Gastrocnemius medialis (tissue), 4 donors: ENCODE data around the gene TEK. TPM values are rescaled to one million over a fixed set of nuclear protein-coding genes. Genes with fewer than 3 reads are reported as not detected.

Source experiments
- ATAC-seq, 2 donors: fragments of 150-250 bp; one replicate each; pipeline ENCODE4 v1.9.1; 2016
- DNase-seq, 2 donors: peaks; one replicate each; pipeline ENCODE4 v3.0.0-alpha.2; 2019
- H3K27ac ChIP-seq, 4 donors: fragments of 200-600 bp; sonication (generic); 1 replicate in 1 of 4; 2 replicates in 3 of 4; pipeline ENCODE4 v1.5.1; 2016 to 2018; ENCODE audit warnings: mild to moderate bottlenecking in 2 of 4, moderate library complexity in 1 of 4
- H3K27me3 ChIP-seq, 3 donors: fragments of 200-600 bp; sonication (generic) in 2 of 3; 1 replicate in 1 of 3; 2 replicates in 2 of 3; pipeline versions ENCODE4 v1.5.1 to v1.6.0; 2016 to 2019; ENCODE audit warnings: mild to moderate bottlenecking in 1 of 3, moderate library complexity in 1 of 3
- H3K36me3 ChIP-seq, 2 donors: fragments of 200-600 bp; sonication (generic) in 1 of 2; one replicate each; pipeline ENCODE4 v1.5.1; 2017 to 2018
- H3K4me1 ChIP-seq, 2 donors: fragments of 200-600 bp; sonication (generic) in 1 of 2; one replicate each; pipeline ENCODE4 v1.5.1; 2016 to 2017; ENCODE audit warnings: mild to moderate bottlenecking in 2 of 2
- H3K4me3 ChIP-seq, 4 donors: fragments of 200-600 bp; sonication (generic) in 3 of 4; 1 replicate in 1 of 4; 2 replicates in 3 of 4; pipeline ENCODE4 v1.5.1; 2016 to 2019; ENCODE audit warnings: mild to moderate bottlenecking in 2 of 4
- H3K9me3 ChIP-seq, 3 donors: fragments of 200-600 bp; sonication (generic) in 2 of 3; 1 replicate in 1 of 3; 2 replicates in 2 of 3; pipeline ENCODE4 v1.5.1; 2016 to 2019
- CTCF ChIP-seq, 5 experiments: fragments of 450-650 bp in 3 of 5; fragments of 200-600 bp in 2 of 5; sonication (generic) in 2 of 5; IDR thresholded peaks in 4 of 5; conservative IDR thresholded peaks in 1 of 5; 1 replicate in 4 of 5; 2 replicates in 1 of 5; pipeline ENCODE4 v1.5.1; 2016 to 2019; ENCODE audit warnings: antibody characterized with exemption in 5 of 5, mild to moderate bottlenecking in 3 of 5, moderate library complexity in 3 of 5
- POLR2A ChIP-seq, 2 donors: fragments of 450-650 bp; IDR thresholded peaks; one replicate each; pipeline ENCODE4 v1.6.1; 2017; ENCODE audit warnings: antibody characterized with exemption in 2 of 2, mild to moderate bottlenecking in 2 of 2, moderate library complexity in 2 of 2
- in situ Hi-C, 4 donors: fragments of 200-750 bp; cut with MboI; loops; one replicate each; pipeline versions ENCODE4 v1.15.0 to v1.8.0; 2017; ENCODE audit warnings: low sequenced_read_pairs in 4 of 4
- intact Hi-C: fragments of 100-400 bp; cut with DNase I; formaldehyde crosslinking; loops from one replicate; pipeline ENCODE4 v1.15.1; 2023; ENCODE audit warnings: low total_unique reads
- total RNA-seq, 4 donors: library from RNA; depleted of rRNA; stranded (reverse); fragments of >200 nt; gene quantifications; one replicate each; pipeline versions ENCODE4 v1.1.0 to v1.2.3, GENCODE V29; 2016

TEK gene
- total RNA-seq, 4 donors from 2014 or later, result 8.1 to 9.0 (median 8.4) TPM

DNA sequence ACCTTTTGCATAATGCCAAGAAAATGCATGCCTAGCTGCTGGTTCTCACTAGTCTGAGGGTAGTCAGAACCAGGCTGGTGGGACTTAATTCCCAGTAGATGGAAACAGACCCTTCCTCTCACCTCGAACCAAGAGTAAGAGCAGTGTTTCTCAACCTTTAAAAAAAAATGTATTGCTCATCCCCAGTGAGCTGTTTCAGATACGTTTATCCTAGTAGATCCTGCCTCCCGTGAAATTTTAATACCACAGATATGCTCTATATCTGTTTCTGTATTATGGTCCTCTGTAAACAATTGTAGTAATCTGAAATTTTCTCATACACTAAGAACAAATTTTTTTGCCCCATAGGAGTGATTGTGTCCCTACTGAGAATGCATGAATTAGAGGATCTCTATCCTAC is 86.2 kb downstream of the TEK start:
- no peak overlapping the region for H3K4me3 ChIP-seq
- no peaks in the 10 kb centered on the region for H3K36me3 ChIP-seq
- no peaks in the 10 kb centered on the region for H3K27me3 ChIP-seq
- H3K9me3 ChIP-seq, result no peaks in the 10 kb centered on the region
- intact Hi-C loops, result loop anchor here (10.0 kb wide), 1 partner anchor 80 kb away; no protein-coding TSS in a partner anchor
- in situ Hi-C loops, result no loop called here
- H3K4me1 ChIP-seq, result peaks cover 0 to 15% of the 10 kb centered on the region in 2 donors
- DNase-seq (no peak), ATAC-seq (no peak)
- TF ChIP-seq CTCF (IDR thresholded peaks at IDR 0.05 in 4 of 5, conservative IDR thresholded peaks at IDR 0.05 in 1 of 5) (no peak), POLR2A (IDR thresholded peaks at IDR 0.05) (no peak)
- H3K27ac ChIP-seq, result no peak overlapping the region

GRCh38 chr9:27196383-27196782 is 87.4 kb downstream of the TEK start:
- TF ChIP-seq CTCF (IDR thresholded peaks at IDR 0.05 in 4 of 5, conservative IDR thresholded peaks at IDR 0.05 in 1 of 5) (no peak), POLR2A (IDR thresholded peaks at IDR 0.05) (no peak)
- no peak for ATAC-seq
- no peak for DNase-seq
- Histone ChIP-seq H3K4me3 (no peak overlapping the region), H3K9me3 (no peaks in the 10 kb centered on the region), H3K27ac (no peak overlapping the region), H3K36me3 (no peaks in the 10 kb centered on the region), H3K27me3 (no peaks in the 10 kb centered on the region), H3K4me1 (peaks cover 0 to 12% of the 10 kb centered on the region in 2 donors)
- intact Hi-C loops (loop anchor here (10.0 kb wide), 1 partner anchor 82 kb away; no protein-coding TSS in a partner anchor), in situ Hi-C loops (no loop called here)

- Histone ChIP-seq H3K4me1 (peaks cover 0 to 8% of the 10 kb centered on the region in 2 donors), H3K27me3 (no peaks in the 10 kb centered on the region), H3K27ac (no peak overlapping the region), H3K9me3 (no peaks in the 10 kb centered on the region), H3K4me3 (no peak overlapping the region), H3K36me3 (no peaks in the 10 kb centered on the region)
- TF ChIP-seq POLR2A (IDR thresholded peaks at IDR 0.05) (no peak), CTCF (IDR thresholded peaks at IDR 0.05 in 4 of 5, conservative IDR thresholded peaks at IDR 0.05 in 1 of 5) (peak in 1 of 5 experiments; percentile 10)
- DNase-seq, result no peak
- intact Hi-C loops, result loop anchor here (2.0 to 10.0 kb wide), 2 partner anchors 83 to 163 kb away; no protein-coding TSS in a partner anchor
- ATAC-seq, result peak in 1 of 2 donors; percentile 76
- in situ Hi-C loops, result no loop called here
Measured at GRCh38 chr9:27198190-27198589, 89.2 kb downstream of the TEK start.

GRCh38 chr9:27202056-27202455 is 93.0 kb downstream of the TEK start:
- H3K4me1 ChIP-seq, result peaks cover 0 to 5% of the 10 kb centered on the region in 2 donors
- intact Hi-C loops, result no loop called here
- H3K36me3 ChIP-seq, result no peaks in the 10 kb centered on the region
- H3K27me3 ChIP-seq, result no peaks in the 10 kb centered on the region
- DNase-seq, result no peak
- in situ Hi-C loops, result loop anchor here in 1 of 4 donors (10.0 kb wide), 1 partner anchor 167 kb away; no protein-coding TSS in a partner anchor
- no peak overlapping the region for H3K4me3 ChIP-seq
- TF ChIP-seq CTCF (IDR thresholded peaks at IDR 0.05 in 4 of 5, conservative IDR thresholded peaks at IDR 0.05 in 1 of 5), result no peak
- TF ChIP-seq POLR2A (IDR thresholded peaks at IDR 0.05), result no peak
- H3K27ac ChIP-seq, result no peak overlapping the region
- no peaks in the 10 kb centered on the region for H3K9me3 ChIP-seq
- ATAC-seq, result no peak

DNA sequence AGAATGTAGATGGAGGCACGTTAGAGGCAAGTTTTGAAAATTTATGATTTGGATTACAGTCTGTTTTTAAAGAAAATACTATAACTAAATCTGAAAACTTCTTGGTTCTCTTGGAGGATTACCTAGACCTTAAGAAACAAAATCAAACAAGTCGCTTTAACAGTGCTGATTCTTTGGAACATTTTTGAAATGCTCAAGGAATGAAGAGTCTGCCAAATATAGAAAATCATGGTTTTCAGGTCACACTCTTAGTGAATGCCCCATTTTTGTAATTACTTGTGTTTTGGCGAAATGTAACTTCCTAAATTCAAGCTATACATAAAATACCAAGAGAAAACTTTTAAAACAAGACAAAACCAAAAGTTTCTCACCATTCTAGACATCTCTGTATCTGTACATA is 94.8 kb downstream of the TEK start:
- Histone ChIP-seq H3K9me3 (no peaks in the 10 kb centered on the region), H3K36me3 (no peaks in the 10 kb centered on the region), H3K4me1 (peaks cover 0 to 5% of the 10 kb centered on the region in 2 donors), H3K27ac (no peak overlapping the region), H3K27me3 (no peaks in the 10 kb centered on the region), H3K4me3 (no peak overlapping the region)
- in situ Hi-C loops, result loop anchor here in 1 of 4 donors (10.0 kb wide), 1 partner anchor 169 kb away; no protein-coding TSS in a partner anchor
- ATAC-seq (no peak), DNase-seq (no peak)
- TF ChIP-seq CTCF (IDR thresholded peaks at IDR 0.05 in 4 of 5, conservative IDR thresholded peaks at IDR 0.05 in 1 of 5) (no peak), POLR2A (IDR thresholded peaks at IDR 0.05) (no peak)
- intact Hi-C loops, result no loop called here
